ENCODE measurements around the gene UBE2A. TPM values are rescaled to one million over a fixed set of nuclear protein-coding genes. Genes with fewer than 3 reads are reported as not detected.

Gene UBE2A
- 58.8 and 60.9 TPM in 2 replicates for total RNA-seq

- Mint-ChIP-seq H3K9me3 (no peaks in the 10 kb centered on the region), H3K27me3 (no peaks in the 10 kb centered on the region), H3K27ac (peak within 1 kb of the TSS; percentile 89), H3K4me1 (peaks cover 5% of the 10 kb centered on the region), H3K36me3 (ENCODE audit: low read depth) (peaks cover 6% of the 10 kb centered on the region), H3K4me3 (peak within 1 kb of the TSS; percentile 92)
- peak; percentile 95 for DNase-seq
- intact Hi-C loops (cut with micrococcal nuclease) = loop anchor here (1.0 to 10.0 kb wide), 6 partner anchors 9 to 368 kb away; partner anchors contain the start of genes NKAP, NKRF, SEPTIN6 and STEEP1
Observed at GRCh38 chrX:119574394-119575266, at the start of gene UBE2A. UBE2A (plus strand) TSS chrX:119574563; CDS start chrX:119574712, 149 bp downstream.

GRCh38 chrX:119529345-119530276 is 44.8 kb upstream of the UBE2A start:
- Mint-ChIP-seq H3K36me3 (ENCODE audit: low read depth) (peaks cover 5% of the 10 kb centered on the region), H3K4me1 (peaks cover 2% of the 10 kb centered on the region), H3K4me3 (no peak overlapping the region), H3K27ac (no peak overlapping the region), H3K9me3 (no peaks in the 10 kb centered on the region), H3K27me3 (no peaks in the 10 kb centered on the region)
- DNase-seq = no peak
- intact Hi-C loops (cut with micrococcal nuclease) = no loop called here

GRCh38 chrX:119537487-119537886 is 36.9 kb upstream of the UBE2A start:
- no peaks in the 10 kb centered on the region for H3K27me3 Mint-ChIP-seq
- intact Hi-C loops (cut with micrococcal nuclease) = no loop called here
- no peak for DNase-seq
- no peak overlapping the region for H3K4me3 Mint-ChIP-seq
- H3K9me3 Mint-ChIP-seq = no peaks in the 10 kb centered on the region
- no peaks in the 10 kb centered on the region for H3K4me1 Mint-ChIP-seq
- no peak overlapping the region for H3K27ac Mint-ChIP-seq
- H3K36me3 Mint-ChIP-seq (ENCODE audit: low read depth) = peaks cover 13% of the 10 kb centered on the region

GRCh38 chrX:119539872-119540271 is 34.5 kb upstream of the UBE2A start:
- peak overlapping the region; percentile 20 for H3K27ac Mint-ChIP-seq
- H3K36me3 Mint-ChIP-seq (ENCODE audit: low read depth) = peaks cover 13% of the 10 kb centered on the region
- no peak overlapping the region for H3K4me3 Mint-ChIP-seq
- H3K9me3 Mint-ChIP-seq = no peaks in the 10 kb centered on the region
- intact Hi-C loops (cut with micrococcal nuclease) = no loop called here
- no peaks in the 10 kb centered on the region for H3K27me3 Mint-ChIP-seq
- H3K4me1 Mint-ChIP-seq = no peaks in the 10 kb centered on the region
- DNase-seq = peak; percentile 55

- no peaks in the 10 kb centered on the region for H3K9me3 Mint-ChIP-seq
- intact Hi-C loops (cut with micrococcal nuclease) = no loop called here
Observed at GRCh38 chrX:119541188-119541587, 33.2 kb upstream of the UBE2A start.

GRCh38 chrX:119549327-119550016 is 24.9 kb upstream of the UBE2A start:
- Mint-ChIP-seq H3K4me3 (no peak overlapping the region), H3K9me3 (no peaks in the 10 kb centered on the region), H3K36me3 (ENCODE audit: low read depth) (peaks cover 2% of the 10 kb centered on the region), H3K27me3 (no peaks in the 10 kb centered on the region), H3K27ac (no peak overlapping the region), H3K4me1 (peaks cover 4% of the 10 kb centered on the region)
- DNase-seq = no peak
- intact Hi-C loops (cut with micrococcal nuclease) = no loop called here

More at GRCh38 chrX:119541188-119541587, 33.2 kb upstream of the UBE2A start:
- no peak for DNase-seq
- Mint-ChIP-seq H3K36me3 (ENCODE audit: low read depth) (peaks cover 13% of the 10 kb centered on the region), H3K27ac (no peak overlapping the region), H3K27me3 (no peaks in the 10 kb centered on the region), H3K4me1 (no peaks in the 10 kb centered on the region), H3K4me3 (no peak overlapping the region)

- Mint-ChIP-seq H3K4me1 (peaks cover 2% of the 10 kb centered on the region), H3K27me3 (no peaks in the 10 kb centered on the region), H3K36me3 (ENCODE audit: low read depth) (peaks cover 6% of the 10 kb centered on the region), H3K27ac (no peak overlapping the region), H3K4me3 (no peak overlapping the region), H3K9me3 (no peaks in the 10 kb centered on the region)
- intact Hi-C loops (cut with micrococcal nuclease) = no loop called here
- no peak for DNase-seq
Observed at GRCh38 chrX:119552508-119552907, 21.9 kb upstream of the UBE2A start.

- H3K36me3 Mint-ChIP-seq (ENCODE audit: low read depth) = peaks cover 5% of the 10 kb centered on the region
- peak; percentile 96 for DNase-seq
- intact Hi-C loops (cut with micrococcal nuclease) = loop anchor here (1.0 kb wide), 1 partner anchor 9 kb away; the partner anchor contains the start of gene UBE2A
- H3K4me1 Mint-ChIP-seq = peaks cover 13% of the 10 kb centered on the region
- peak within 1 kb of the TSS; percentile 94 for H3K4me3 Mint-ChIP-seq
- H3K27ac Mint-ChIP-seq = peak within 1 kb of the TSS; percentile 94
- H3K27me3 Mint-ChIP-seq = peaks cover 1% of the 10 kb centered on the region
- no peaks in the 10 kb centered on the region for H3K9me3 Mint-ChIP-seq
Observed at GRCh38 chrX:119565107-119565663, 9.2 kb upstream of the UBE2A start, which contains the start of gene STEEP1. STEEP1 (minus strand) TSS chrX:119565409; CDS start chrX:119565355, 54 bp downstream.

- no peak overlapping the region for H3K4me3 Mint-ChIP-seq
- H3K9me3 Mint-ChIP-seq = no peaks in the 10 kb centered on the region
- no peak overlapping the region for H3K27ac Mint-ChIP-seq
- peaks cover 1% of the 10 kb centered on the region for H3K27me3 Mint-ChIP-seq
- intact Hi-C loops (cut with micrococcal nuclease) = loop anchor here (5.0 to 10.0 kb wide), 3 partner anchors 56 to 372 kb away; partner anchors contain the start of gene NKAP
- H3K36me3 Mint-ChIP-seq (ENCODE audit: low read depth) = no peaks in the 10 kb centered on the region
- no peak for DNase-seq
- H3K4me1 Mint-ChIP-seq = peaks cover 5% of the 10 kb centered on the region
Observed at GRCh38 chrX:119570351-119570835, 4.0 kb upstream of the UBE2A start.

- peak overlapping the region; percentile 92 for H3K4me3 Mint-ChIP-seq
- H3K36me3 Mint-ChIP-seq (ENCODE audit: low read depth) = peaks cover 6% of the 10 kb centered on the region
Observed at GRCh38 chrX:119573222-119573621, 1.1 kb upstream of the UBE2A start.

GRCh38 chrX:119573840-119574393 is 446 bp upstream of the UBE2A start:
- no peak for DNase-seq
- no peaks in the 10 kb centered on the region for H3K9me3 Mint-ChIP-seq
- H3K4me1 Mint-ChIP-seq = peaks cover 5% of the 10 kb centered on the region
- intact Hi-C loops (cut with micrococcal nuclease) = loop anchor here (1.0 to 10.0 kb wide), 6 partner anchors 9 to 368 kb away; partner anchors contain the start of genes NKAP, NKRF, SEPTIN6 and STEEP1
- H3K27me3 Mint-ChIP-seq = no peaks in the 10 kb centered on the region
- peak overlapping the region; percentile 92 for H3K4me3 Mint-ChIP-seq
- peak overlapping the region; percentile 89 for H3K27ac Mint-ChIP-seq
- peaks cover 6% of the 10 kb centered on the region for H3K36me3 Mint-ChIP-seq (ENCODE audit: low read depth)

More at GRCh38 chrX:119573222-119573621, 1.1 kb upstream of the UBE2A start:
- Mint-ChIP-seq H3K9me3 (no peaks in the 10 kb centered on the region), H3K27me3 (no peaks in the 10 kb centered on the region), H3K4me1 (peaks cover 5% of the 10 kb centered on the region), H3K27ac (no peak overlapping the region)
- no peak for DNase-seq
- intact Hi-C loops (cut with micrococcal nuclease) = loop anchor here (5.0 to 10.0 kb wide), 3 partner anchors 58 to 369 kb away; partner anchors contain the start of gene NKAP

GRCh38 chrX:119579414-119579813 is 5.1 kb downstream of the UBE2A start:
- H3K27me3 Mint-ChIP-seq = no peaks in the 10 kb centered on the region
- peaks cover 6% of the 10 kb centered on the region for H3K4me1 Mint-ChIP-seq
- DNase-seq = no peak
- H3K36me3 Mint-ChIP-seq (ENCODE audit: low read depth) = peaks cover 10% of the 10 kb centered on the region
- H3K9me3 Mint-ChIP-seq = no peaks in the 10 kb centered on the region
- no peak overlapping the region for H3K27ac Mint-ChIP-seq
- intact Hi-C loops (cut with micrococcal nuclease) = loop anchor here (10.0 kb wide), 2 partner anchors 65 to 305 kb away; no protein-coding TSS in a partner anchor
- no peak overlapping the region for H3K4me3 Mint-ChIP-seq
